H9 (cell line): ENCODE results near the gene GPX5. TPM values are rescaled to one million over a fixed set of nuclear protein-coding genes. Genes with fewer than 3 reads are reported as not detected.
A peak's percentile ranks its signal among the peaks of the same experiment; 100 is the strongest.

ENCODE experiments used
- DNase-seq: peaks from one replicate; pipeline ENCODE4 v3.0.0-alpha.2; 2017
- H2AFZ ChIP-seq: one replicate; pipeline ENCODE4 v1.6.1; 2013; ENCODE audit warnings: mild to moderate bottlenecking, low read length, control low read depth, moderate library complexity
- H2AK5ac ChIP-seq: 2 replicates; pipeline ENCODE4 v1.6.1; 2013; ENCODE audit warnings: low read length, control low read depth, mixed read lengths; ENCODE audit not compliant: insufficient read length
- H2BK120ac ChIP-seq: one replicate; pipeline ENCODE4 v1.6.1; 2013; ENCODE audit warnings: low read depth, mild to moderate bottlenecking, low read length, control low read depth, inconsistent platforms; ENCODE audit not compliant: poor library complexity, severe bottlenecking
- H2BK12ac ChIP-seq: 2 replicates; pipeline ENCODE4 v1.6.1; 2013; ENCODE audit warnings: low read length, control low read depth, mixed read lengths, low read depth; ENCODE audit not compliant: insufficient read length
- H2BK15ac ChIP-seq: 2 replicates; pipeline ENCODE4 v1.6.1; 2013; ENCODE audit warnings: low read depth, low read length, control low read depth
- H2BK20ac ChIP-seq: one replicate; pipeline ENCODE4 v1.6.1; 2013; ENCODE audit warnings: low read depth, mild to moderate bottlenecking, low read length, control low read depth, inconsistent platforms; ENCODE audit not compliant: poor library complexity, severe bottlenecking
- H2BK5ac ChIP-seq: 2 replicates; pipeline ENCODE4 v1.6.1; 2013; ENCODE audit warnings: low read length, control low read depth, mixed read lengths; ENCODE audit not compliant: insufficient read length
- H3K14ac ChIP-seq: 2 replicates; pipeline ENCODE4 v1.6.1; 2013; ENCODE audit warnings: low read length, control low read depth; ENCODE audit not compliant: insufficient read depth
- H3K18ac ChIP-seq: 2 replicates; pipeline ENCODE4 v1.6.1; 2013; ENCODE audit warnings: low read depth, mild to moderate bottlenecking, mixed read lengths, low read length, control low read depth; ENCODE audit not compliant: insufficient read length
- H3K23ac ChIP-seq: 2 replicates; pipeline ENCODE4 v1.6.1; 2013; ENCODE audit warnings: low read length, control low read depth, mixed read lengths, low read depth; ENCODE audit not compliant: insufficient read length
- H3K23me2 ChIP-seq: 2 replicates; pipeline ENCODE4 v1.6.1; 2013; ENCODE audit warnings: low read depth, mild to moderate bottlenecking, mixed read lengths, low read length, control low read depth; ENCODE audit not compliant: insufficient read length, poor library complexity, severe bottlenecking
- H3K27ac ChIP-seq: 2 replicates; pipeline ENCODE4 v1.5.1; 2013; ENCODE audit warnings: low read length, control low read depth, mixed read lengths, low read depth; ENCODE audit not compliant: insufficient read length
- H3K27me3 ChIP-seq: 2 replicates; pipeline ENCODE4 v1.6.1; 2013; ENCODE audit warnings: low read length, control low read depth, inconsistent platforms; ENCODE audit not compliant: insufficient read depth
- H3K4ac ChIP-seq: 2 replicates; pipeline ENCODE4 v1.6.1; 2013; ENCODE audit warnings: low read depth, mild to moderate bottlenecking, control low read depth, inconsistent platforms, low read length, moderate library complexity
- H3K4me1 ChIP-seq: 2 replicates; pipeline ENCODE4 v1.6.1; 2013; ENCODE audit warnings: low read length, control low read depth, inconsistent platforms; ENCODE audit not compliant: insufficient read depth
- H3K4me2 ChIP-seq: 2 replicates; pipeline ENCODE4 v1.6.1; 2013; ENCODE audit warnings: low read length, control low read depth, mixed read lengths; ENCODE audit not compliant: insufficient read length, insufficient read depth
- H3K56ac ChIP-seq: 2 replicates; pipeline ENCODE4 v1.6.1; 2013; ENCODE audit warnings: low read depth, mild to moderate bottlenecking, mixed read lengths, low read length, control low read depth; ENCODE audit not compliant: insufficient read length
- H3K79me1 ChIP-seq: 2 replicates; pipeline ENCODE4 v1.6.1; 2013; ENCODE audit warnings: low read depth, mild to moderate bottlenecking, moderate library complexity, low read length, control low read depth, inconsistent platforms; ENCODE audit not compliant: insufficient read depth, poor library complexity, severe bottlenecking
- H3K79me2 ChIP-seq: 2 replicates; pipeline ENCODE4 v1.6.1; 2013; ENCODE audit warnings: low read length, control low read depth, inconsistent platforms; ENCODE audit not compliant: insufficient read depth
- H3K9ac ChIP-seq: 2 replicates; pipeline ENCODE4 v1.6.1; 2013; ENCODE audit warnings: low read length, control low read depth, mixed read lengths; ENCODE audit not compliant: insufficient read length; ENCODE audit errors: extremely low read depth
- H3K9me3 ChIP-seq: one replicate; pipeline ENCODE4 v1.6.1; 2013; ENCODE audit warnings: low read depth, low read length, inconsistent platforms; ENCODE audit not compliant: control insufficient read depth
- H3T11ph ChIP-seq: one replicate; pipeline ENCODE4 v1.6.1; 2013; ENCODE audit warnings: mild to moderate bottlenecking, low read length, control low read depth, inconsistent platforms
- H4K20me1 ChIP-seq: one replicate; pipeline ENCODE4 v1.6.1; 2013; ENCODE audit not compliant: control insufficient read depth, insufficient read length, insufficient read depth
- H4K5ac ChIP-seq: 2 replicates; pipeline ENCODE4 v1.6.1; 2013; ENCODE audit warnings: low read depth, mild to moderate bottlenecking, mixed read lengths, low read length, control low read depth; ENCODE audit not compliant: insufficient read length
- H4K8ac ChIP-seq: replicated peaks from 2 replicates; pipeline ENCODE4 v1.6.1; 2013; ENCODE audit warnings: low read length, control low read depth, mixed read lengths, low read depth; ENCODE audit not compliant: insufficient read length
- H4K91ac ChIP-seq: 2 replicates; pipeline ENCODE4 v1.6.1; 2013; ENCODE audit warnings: low read depth, mild to moderate bottlenecking, moderate library complexity, mixed read lengths, low read length, control low read depth; ENCODE audit not compliant: insufficient read length
- H3K27ac Mint-ChIP-seq, 3 experiments: 2 replicates in 2 of 3; 3 replicates in 1 of 3; pipeline ENCODE4 v1.8.0; 2020 to 2021; ENCODE audit warnings: mixed read lengths in 3 of 3, mild to moderate bottlenecking in 1 of 3, moderate library complexity in 1 of 3
- H3K27me3 Mint-ChIP-seq: 2 replicates; pipeline ENCODE4 v1.8.0; 2021; ENCODE audit warnings: low read depth, mild to moderate bottlenecking, moderate library complexity, mixed read lengths
- H3K36me3 Mint-ChIP-seq, 3 experiments: 2 replicates in 2 of 3; 3 replicates in 1 of 3; pipeline ENCODE4 v1.8.0; 2020 to 2021; ENCODE audit warnings: low read depth in 3 of 3, mixed read lengths in 3 of 3; ENCODE audit not compliant: insufficient read depth in 1 of 3
- H3K4me1 Mint-ChIP-seq, 2 experiments: 2 replicates each; pipeline ENCODE4 v1.8.0; 2020; ENCODE audit warnings: mixed read lengths in 2 of 2
- H3K4me3 Mint-ChIP-seq, 2 experiments: 2 replicates in 1 of 2; 3 replicates in 1 of 2; pipeline ENCODE4 v1.8.0; 2020 to 2021; ENCODE audit warnings: mild to moderate bottlenecking in 2 of 2, mixed read lengths in 2 of 2, moderate library complexity in 1 of 2
- H3K9me3 Mint-ChIP-seq, 2 experiments: 2 replicates in 1 of 2; 3 replicates in 1 of 2; pipeline ENCODE4 v1.8.0; 2020; ENCODE audit warnings: mild to moderate bottlenecking in 2 of 2, mixed read lengths in 2 of 2, moderate library complexity in 1 of 2
- WGBS: extraction: QIAGEN DNeasy Blood & Tissue Kit; methylation state at CpG from one replicate; pipeline ENCODE4 v1.1.7; 2013; ENCODE audit warnings: missing lambda C conversion rate, low lambda C conversion rate, mixed read lengths; ENCODE audit not compliant: insufficient read length; ENCODE audit errors: extremely low coverage; 5-methylcytosine and 5-hydroxymethylcytosine counted together
- total RNA-seq: library from RNA; stranded (reverse); gene quantifications from 2 replicates; pipeline ENCODE4 v1.2.1, GENCODE V29; 2021
- TF ChIP-seq, protein P1 (sequence below): fragments of 200-600 bp; sonication (generic); conservative IDR thresholded peaks from 3 replicates; pipeline ENCODE4 v1.8.0; 2021; ENCODE audit warnings: antibody characterized with exemption, mild to moderate bottlenecking

GPX5 gene
- total RNA-seq, 1 experiment from 2014 or later = not detected

DNA sequence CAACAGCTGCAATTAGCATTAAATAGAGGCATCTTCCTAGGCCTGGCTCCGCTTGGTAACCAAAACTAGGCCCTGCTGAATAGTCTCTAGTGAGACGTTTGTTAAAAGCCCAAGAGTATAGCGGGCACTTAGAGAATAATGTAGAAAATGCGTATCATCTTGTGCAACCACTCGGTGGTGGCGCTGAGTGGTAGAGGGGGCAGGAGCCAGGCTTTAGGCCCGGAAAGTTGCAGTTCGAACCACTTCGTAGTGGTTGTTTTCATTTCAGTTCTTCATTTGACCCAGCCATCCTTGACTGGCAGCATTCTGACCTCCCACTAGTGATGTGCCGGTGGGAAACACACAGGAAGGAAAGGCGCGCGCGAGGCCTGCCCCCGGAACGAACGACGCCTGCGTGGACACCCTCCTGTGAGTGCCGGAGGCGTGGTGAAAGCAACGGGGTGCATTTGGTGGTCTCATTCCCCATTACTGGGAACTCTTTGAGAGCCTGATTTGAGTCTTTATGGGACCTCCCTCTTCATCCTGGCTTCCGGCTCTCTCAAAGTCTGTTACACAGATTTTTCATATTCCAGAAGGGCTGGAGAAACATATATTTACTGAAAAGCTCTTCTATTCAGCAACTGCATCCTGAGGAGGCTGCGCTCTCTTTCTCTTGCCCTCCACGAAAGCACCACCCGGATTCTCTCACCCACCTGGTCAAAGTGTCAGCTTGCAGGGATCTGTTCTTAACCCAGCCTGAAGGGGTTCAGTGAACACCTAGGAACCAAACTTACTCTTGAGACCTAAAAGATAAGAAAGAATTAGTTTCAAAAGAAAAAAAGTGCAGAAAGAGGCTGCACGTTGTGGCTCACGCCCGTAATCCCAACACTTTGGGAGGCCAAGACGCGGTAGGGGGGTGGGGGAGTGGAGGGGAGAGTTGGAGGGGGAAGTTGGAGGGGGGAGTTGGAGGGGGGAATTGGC lies 18.2 kb downstream of the GPX5 start:
- H3K27ac ChIP-seq = no peak overlapping the region
- no peak overlapping the region for H4K5ac ChIP-seq
- peak overlapping the region; percentile 71 for H3K4me2 ChIP-seq
- H3T11ph ChIP-seq = no peak overlapping the region
- H2AFZ ChIP-seq = no peak overlapping the region
- no peak overlapping the region for H2BK120ac ChIP-seq
- H3K23me2 ChIP-seq = peaks cover 11% of the 10 kb centered on the region
- H3K4me1 Mint-ChIP-seq = peaks cover 7 to 16% of the 10 kb centered on the region in 2 experiments
- H3K4ac ChIP-seq = no peak overlapping the region
- H3K4me1 ChIP-seq = no peaks in the 10 kb centered on the region
- no peak overlapping the region for H3K23ac ChIP-seq
- no peaks in the 10 kb centered on the region for H3K79me1 ChIP-seq
- no peak overlapping the region for H4K91ac ChIP-seq
- H2BK5ac ChIP-seq = no peak overlapping the region
- peak overlapping the region; percentile 33 for H3K9ac ChIP-seq
- H4K8ac ChIP-seq = no peak overlapping the region
- H4K20me1 ChIP-seq = no peaks in the 10 kb centered on the region
- H3K79me2 ChIP-seq = no peaks in the 10 kb centered on the region
- no peaks in the 10 kb centered on the region; a peak in 1 of 7 replicates for H3K36me3 Mint-ChIP-seq
- no peak overlapping the region for H2BK15ac ChIP-seq
- H2BK12ac ChIP-seq = no peak overlapping the region
- DNase-seq = peak; percentile 51
- no peak overlapping the region for H2AK5ac ChIP-seq
- no peak overlapping the region for H3K56ac ChIP-seq
- no peaks in the 10 kb centered on the region for H3K9me3 ChIP-seq
- peaks cover 15% of the 10 kb centered on the region for H3K27me3 Mint-ChIP-seq
- H3K27ac Mint-ChIP-seq = peak overlapping the region; percentile 72 to 98 (median 90)
- no peaks in the 10 kb centered on the region for H3K27me3 ChIP-seq
- no peak overlapping the region for H2BK20ac ChIP-seq
- WGBS = no CpG with 5 or more reads among the region's 31 CpGs
- no peak overlapping the region for H3K18ac ChIP-seq
- H3K9me3 Mint-ChIP-seq = no peaks in the 10 kb centered on the region; a peak in 1 of 5 replicates
- peak overlapping the region; percentile 76 to 97 for H3K4me3 Mint-ChIP-seq
- TF ChIP-seq, protein P1, sequence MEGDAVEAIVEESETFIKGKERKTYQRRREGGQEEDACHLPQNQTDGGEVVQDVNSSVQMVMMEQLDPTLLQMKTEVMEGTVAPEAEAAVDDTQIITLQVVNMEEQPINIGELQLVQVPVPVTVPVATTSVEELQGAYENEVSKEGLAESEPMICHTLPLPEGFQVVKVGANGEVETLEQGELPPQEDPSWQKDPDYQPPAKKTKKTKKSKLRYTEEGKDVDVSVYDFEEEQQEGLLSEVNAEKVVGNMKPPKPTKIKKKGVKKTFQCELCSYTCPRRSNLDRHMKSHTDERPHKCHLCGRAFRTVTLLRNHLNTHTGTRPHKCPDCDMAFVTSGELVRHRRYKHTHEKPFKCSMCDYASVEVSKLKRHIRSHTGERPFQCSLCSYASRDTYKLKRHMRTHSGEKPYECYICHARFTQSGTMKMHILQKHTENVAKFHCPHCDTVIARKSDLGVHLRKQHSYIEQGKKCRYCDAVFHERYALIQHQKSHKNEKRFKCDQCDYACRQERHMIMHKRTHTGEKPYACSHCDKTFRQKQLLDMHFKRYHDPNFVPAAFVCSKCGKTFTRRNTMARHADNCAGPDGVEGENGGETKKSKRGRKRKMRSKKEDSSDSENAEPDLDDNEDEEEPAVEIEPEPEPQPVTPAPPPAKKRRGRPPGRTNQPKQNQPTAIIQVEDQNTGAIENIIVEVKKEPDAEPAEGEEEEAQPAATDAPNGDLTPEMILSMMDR = no peak
- H3K14ac ChIP-seq = no peak overlapping the region
